NCI-H446 (cell line): ENCODE measurements around the gene TMEM47.

Source experiments
- DNase-seq, 2 experiments: peaks; one replicate each; lab custom pipeline; 2025; lab: John Stamatoyannopoulos, UW

The TMEM47 gene

DNA sequence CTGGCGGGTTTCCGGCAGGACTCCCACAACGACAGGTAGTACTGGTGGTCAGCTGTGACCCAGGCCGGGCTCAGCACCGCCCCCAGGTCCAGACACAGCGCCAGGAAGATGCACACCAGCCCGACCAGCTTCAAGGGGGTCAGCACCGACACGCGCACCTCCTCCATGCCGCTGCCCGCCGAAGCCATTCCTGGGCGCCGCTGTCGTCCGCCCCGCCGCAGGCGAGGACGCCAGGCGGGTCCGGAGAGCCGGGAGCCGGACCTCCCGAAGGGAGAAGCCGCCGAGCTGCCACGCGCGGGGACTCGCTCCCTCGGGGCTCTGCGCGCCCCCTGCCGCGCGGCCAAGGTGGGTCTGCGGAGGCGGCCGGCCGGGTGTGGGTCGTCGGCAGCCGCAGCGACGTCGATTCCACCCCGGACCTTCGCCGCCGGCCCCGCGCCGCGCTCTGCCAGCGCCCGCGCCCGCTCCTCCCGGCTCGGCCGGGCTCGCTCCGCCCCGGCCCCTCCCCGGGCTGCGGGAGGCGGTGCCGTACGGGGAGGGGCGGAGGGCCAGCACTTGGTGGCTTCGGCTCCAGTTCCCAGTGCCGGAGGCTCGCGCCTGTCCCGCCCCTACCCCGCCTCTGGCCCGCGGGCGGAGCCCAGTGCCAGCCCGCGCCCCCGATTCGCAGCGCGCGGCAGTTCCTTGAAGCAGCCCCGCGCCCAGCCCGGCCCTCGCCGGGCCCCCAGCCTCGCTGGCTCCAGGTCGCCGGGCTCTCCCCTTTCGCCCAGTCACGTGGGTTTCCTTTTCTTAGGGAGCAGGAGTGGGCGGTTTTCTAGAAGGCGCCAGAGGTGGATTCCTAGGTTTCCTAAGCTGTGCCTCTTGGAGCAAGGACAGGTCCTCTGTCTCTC is at the start of gene TMEM47:
Gene TMEM47, minus strand, starts transcription at position 444 of the 884 bp plus-strand sequence. Its CDS starts 256 bp downstream, at position 188.
- peak; percentile 0 to 42 for DNase-seq

GRCh38 chrX:34687095-34687494 is 30.0 kb upstream of the TMEM47 start:
- DNase-seq = no peak

DNA sequence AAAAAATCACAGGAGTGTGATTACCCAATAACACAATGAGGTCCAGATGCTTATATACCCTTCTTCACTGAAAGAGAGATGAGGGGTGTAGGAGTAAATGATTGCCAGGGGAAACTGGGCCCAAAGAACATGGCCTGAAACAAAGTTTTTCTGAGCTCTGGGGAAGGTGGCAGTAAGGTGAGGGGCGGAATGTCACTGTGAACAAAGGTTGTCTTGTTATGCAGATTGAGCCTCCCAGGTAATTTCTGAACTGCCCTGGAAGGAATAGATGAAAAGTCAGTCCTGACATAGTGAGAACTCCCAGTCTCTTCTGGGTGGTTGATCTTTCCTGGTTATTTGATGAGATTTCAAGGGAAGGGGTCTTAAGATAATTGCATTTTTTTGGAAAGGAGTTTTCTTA is 2.5 kb upstream of the TMEM47 start:
- DNase-seq = no peak

GRCh38 chrX:34658326-34658725 is 1.2 kb upstream of the TMEM47 start:
- DNase-seq = no peak

DNA sequence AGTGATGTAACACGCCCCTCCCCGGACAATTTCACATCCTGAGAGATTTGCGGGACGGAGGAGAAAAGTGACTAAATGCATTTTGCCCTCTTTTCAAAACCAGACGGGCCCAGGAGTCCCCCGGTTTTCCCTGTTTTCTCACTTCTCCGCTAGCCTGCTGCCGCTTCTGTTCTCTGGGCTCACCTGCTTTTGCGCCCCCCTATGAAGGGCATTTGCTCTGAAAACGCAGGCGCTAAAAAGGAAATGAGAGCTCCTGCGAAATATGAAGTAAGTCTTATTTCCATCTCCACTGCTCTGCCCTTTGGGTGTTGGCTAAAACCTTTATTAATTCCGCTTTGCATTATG is 613 bp upstream of the TMEM47 start:
- no peak for DNase-seq

GRCh38 chrX:34656467-34656841 is 631 bp downstream of the TMEM47 start:
- no peak for DNase-seq

GRCh38 chrX:34655501-34656455 is 1.3 kb downstream of the TMEM47 start:
- DNase-seq = no peak

DNA sequence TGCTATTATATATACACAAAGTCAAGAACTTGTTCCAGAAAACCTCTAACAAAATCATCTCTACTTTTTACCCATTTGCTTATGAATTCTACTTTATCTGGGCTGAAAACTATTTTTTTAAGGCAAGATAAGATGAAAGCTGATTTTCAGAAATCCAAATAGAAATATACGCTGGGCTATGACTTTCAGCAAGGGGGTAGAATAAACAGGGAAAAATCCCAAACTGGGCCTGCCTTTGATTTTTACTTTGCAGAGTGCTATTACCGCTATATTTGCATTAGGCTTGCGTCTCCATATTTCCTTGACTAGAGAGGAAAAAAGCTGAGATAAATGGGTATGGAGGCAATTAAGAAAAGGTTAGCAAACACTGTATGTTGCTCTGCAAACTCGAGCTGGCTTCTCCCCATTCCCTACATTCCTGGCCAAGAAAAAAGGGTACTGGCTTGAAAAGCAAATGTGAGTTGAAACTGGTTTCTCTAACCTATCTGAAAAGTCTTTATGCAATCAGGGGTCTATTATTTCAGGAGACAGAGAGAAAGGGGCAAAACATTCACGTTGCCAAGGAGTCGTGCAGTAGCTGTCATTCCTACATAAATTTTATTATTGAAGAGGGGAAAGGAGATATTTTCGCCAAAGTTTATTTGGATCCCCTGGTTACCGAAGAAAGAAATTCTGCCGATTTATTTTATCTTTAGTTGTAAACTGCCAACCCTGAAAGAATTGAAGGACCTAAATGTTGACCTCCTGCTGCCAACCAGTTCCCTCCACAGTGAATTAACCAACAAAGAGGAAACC is 2.2 kb downstream of the TMEM47 start:
- DNase-seq = no peak

DNA sequence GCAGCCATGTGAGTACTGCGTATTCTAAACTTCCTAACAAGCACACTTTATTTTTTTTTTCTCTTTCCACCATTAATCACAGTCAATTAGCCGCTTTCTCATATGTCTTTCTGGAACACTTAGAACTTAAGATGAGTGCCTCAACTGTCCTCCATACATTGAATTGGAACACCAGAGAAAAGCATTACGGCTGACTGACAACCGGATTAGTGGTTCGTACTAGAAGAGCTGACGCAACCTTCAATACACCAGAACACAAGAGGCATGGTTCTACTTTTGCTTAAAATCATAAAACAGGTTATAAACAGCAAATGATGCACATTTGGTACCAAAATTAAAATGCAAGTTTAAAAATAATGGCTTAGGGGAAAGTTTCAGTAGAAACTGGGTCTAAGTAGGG is 3.3 kb downstream of the TMEM47 start:
- no peak for DNase-seq

DNA sequence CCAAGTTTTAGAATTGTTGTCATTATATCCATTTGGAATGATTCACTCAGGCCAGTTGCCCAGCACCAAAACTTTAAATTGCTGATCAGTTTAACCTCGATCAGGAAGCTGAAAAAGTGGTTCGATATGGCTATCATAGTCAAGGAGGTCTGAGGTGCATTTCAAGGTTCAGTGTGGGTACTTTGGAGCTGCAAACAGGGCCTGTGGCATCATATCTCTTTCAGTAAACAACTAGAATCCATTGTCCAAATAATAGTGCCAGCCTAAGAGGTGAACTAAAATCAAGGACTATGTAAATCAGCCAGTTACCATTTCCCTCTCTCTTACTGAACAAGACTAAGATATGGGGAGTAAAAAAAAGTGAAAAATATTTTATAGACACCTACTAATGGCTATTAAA is 14.2 kb downstream of the TMEM47 start:
- no peak for DNase-seq

- DNase-seq = peak in 1 of 2 experiments; percentile 8
Observed at GRCh38 chrX:34638116-34638515, 19.0 kb downstream of the TMEM47 start.

- DNase-seq = no peak
Observed at GRCh38 chrX:34634349-34634748, 22.7 kb downstream of the TMEM47 start.

DNA sequence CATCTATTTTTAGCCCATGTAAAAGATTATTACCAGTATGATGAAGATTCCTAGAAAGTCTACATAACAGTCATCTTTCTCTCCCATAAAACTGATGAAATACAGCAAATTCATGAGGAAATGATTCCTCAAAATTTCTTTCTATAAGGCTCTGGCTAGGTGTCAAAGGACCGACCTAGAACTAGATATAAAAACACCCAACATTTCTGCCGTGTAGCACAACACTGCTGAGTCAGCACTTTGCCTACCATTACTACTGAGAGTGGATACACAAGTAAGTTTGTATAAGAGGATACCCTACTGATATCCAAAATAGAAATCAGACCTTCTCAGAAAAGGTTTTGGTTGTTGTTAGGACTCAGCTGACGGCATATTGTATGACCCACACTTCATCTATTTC is 24.7 kb downstream of the TMEM47 start:
- no peak for DNase-seq

DNA sequence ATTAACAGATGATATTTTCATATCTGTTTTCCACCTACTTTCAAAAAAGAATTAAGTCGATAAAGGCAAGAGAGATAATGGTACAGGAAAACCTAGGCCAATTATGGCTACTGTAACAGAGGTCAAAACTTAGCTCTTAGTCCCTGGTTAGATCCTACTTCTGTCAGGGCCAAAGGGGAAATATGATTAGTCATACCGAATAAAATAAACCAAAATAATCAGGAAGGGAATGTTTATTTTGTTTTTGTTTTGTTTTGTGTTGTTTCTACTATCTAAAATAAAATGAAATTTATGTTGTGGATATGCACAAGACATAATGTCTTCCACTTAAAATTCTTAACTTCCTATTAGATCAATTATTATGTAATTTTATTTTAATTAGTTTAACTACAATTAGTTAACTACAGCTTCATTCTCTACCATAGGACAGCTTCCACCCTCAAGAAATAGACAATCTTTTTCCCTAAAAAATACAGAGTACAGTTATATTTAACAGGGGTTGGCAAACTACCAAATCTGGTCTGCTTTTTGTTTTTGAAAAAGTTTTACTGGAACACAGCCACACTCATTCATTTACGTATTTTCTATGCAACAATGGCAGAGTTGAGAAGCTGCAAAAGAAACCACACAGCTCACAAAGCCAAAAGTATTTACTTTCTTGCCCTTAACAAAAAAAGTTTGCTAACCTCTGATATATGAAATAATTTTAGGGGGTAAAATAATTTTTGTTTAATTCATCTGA is 25.4 kb downstream of the TMEM47 start:
- no peak for DNase-seq

DNA sequence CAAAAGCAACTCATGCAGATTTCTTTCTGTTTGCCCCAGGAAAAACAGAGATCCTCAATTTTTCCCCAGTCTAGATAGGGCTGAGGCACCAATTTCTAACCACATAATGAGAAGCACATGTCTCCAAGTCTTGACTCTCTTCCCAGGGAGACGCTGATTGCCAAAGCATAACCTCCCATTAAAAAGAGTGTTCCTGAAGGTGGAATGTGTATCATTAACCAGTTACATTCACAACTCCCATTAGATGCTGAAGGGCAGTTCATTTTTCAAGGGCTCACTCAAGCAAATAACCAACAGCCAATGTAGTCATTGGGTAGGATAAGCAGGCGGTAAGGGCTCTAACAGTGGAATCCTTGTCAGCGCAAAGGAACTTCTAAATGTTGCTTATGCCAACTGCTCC is 27.5 kb downstream of the TMEM47 start:
- DNase-seq = no peak

DNA sequence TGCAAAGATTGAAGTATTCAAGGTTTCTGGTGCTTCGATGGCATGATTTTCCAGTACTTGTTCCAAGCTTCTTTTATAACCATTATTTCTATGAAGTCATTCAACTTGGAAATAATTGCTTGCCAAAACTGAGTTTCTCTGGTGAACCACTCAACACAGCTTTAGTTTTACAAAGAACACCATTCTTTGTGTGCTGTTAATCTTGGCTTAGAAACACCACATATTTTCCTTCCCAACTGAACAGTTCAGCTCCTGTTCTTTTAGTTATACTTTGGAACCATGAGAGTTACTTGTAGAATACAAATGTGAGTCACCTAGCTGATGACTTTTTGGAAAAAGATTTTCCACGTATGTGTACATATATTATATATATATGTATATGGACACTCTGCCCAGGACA is 32.7 kb downstream of the TMEM47 start:
- no peak for DNase-seq

DNA sequence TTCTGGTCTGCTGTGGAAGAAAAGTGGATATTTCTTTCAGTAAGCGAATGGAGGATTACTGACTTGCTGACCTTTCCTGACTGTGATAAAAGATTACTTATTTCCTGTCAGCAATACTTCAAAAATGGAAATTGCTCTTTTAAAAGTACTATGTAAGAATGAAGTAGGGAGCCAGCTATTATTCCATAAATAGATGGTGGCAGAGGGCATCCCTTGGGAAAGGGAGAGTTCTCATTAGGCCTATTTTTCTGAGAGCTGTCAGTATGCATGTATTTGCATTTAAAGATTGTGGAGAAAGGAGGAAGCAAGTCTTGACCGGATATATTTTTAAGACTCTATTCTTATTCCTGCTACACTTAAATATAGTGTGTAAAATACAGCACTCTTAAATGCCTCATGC is 37.2 kb downstream of the TMEM47 start:
- DNase-seq = no peak

DNA sequence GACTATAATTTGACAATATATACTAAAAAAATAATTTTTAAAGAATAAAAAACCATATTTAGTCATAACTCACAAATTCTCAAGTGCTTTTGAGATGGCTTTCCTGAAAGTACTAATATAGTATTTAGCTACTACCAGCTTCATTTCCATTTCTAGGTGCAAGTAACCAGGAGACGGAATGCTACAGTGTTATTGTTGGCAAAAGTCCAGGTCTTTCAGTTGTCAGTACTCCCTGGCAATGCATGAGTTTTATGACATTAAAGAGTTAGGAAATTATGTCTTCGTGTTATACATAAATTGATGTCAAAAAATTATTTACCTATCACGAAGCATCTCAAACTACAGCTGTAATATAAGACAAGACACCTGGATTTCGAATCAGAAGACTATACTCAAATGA is 45.0 kb downstream of the TMEM47 start:
- DNase-seq = no peak

DNA sequence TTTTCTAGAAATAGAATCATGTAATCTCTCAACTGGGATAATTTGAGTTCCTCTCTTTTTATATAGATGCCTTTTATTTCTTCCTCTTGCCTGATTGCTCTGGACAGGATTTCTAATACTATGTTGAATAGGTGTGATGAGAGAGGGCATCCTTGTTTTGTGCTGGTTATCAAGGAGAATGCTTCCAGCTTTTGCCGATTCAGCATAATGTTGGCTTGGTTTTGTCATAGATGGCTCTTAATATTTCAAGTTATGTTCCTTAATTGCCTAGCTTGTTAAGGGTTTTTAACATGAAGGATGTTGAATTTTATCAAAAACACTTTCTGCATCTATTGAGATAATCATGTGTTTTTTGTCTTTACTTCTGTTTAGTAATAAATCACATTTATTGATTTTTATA is 58.7 kb downstream of the TMEM47 start:
- no peak for DNase-seq

GRCh38 chrX:34586936-34587335 is 70.1 kb downstream of the TMEM47 start:
- no peak for DNase-seq

DNA sequence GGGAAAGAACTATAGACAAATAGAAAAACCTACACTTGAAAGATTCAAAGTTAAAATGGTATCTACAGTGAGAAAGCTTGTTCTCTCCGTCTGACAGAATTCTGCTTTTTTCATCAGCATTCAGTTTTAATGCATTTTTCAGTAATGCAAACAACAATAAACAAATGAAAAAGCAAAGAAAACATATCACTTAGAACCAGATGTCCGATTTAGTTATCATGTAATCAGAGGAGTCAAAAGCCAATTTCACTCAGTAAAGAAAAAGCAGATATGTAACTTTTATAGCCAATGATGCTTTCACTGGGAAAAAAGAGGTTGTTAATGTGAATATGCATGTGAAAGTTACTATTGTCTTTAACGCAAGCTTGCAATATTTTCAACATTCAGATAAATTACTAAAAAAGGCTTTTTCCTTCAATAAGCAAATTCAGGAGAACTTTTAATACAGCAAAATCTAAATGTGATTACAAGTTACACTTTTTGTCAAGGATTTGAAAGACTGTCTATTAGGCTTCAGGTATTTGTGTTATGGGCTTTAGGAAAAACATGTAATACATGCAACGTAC is 70.7 kb downstream of the TMEM47 start:
- DNase-seq = no peak
